HL-60 (cell line): ENCODE results near the gene SLC35E4.

Source experiments
- DNase-seq, 2 experiments: peaks; one replicate each; pipeline ENCODE4 v3.0.0-alpha.2; 2010 to 2020; ENCODE audit warnings: low read depth in 1 of 2, low spot score in 1 of 2
- H3K27ac ChIP-seq: fragments of 250-450 bp; sonication (Bioruptor Pico); replicated peaks from 2 replicates; pipeline ENCODE4 v1.5.1; 2020; ENCODE audit warnings: mild to moderate bottlenecking, moderate library complexity
- H3K27me3 ChIP-seq: fragments of 250-450 bp; sonication (Bioruptor Pico); 2 replicates; pipeline ENCODE4 v1.5.1; 2021; ENCODE audit warnings: mild to moderate bottlenecking, moderate library complexity; ENCODE audit not compliant: insufficient read depth, poor library complexity, severe bottlenecking
- H3K4me3 ChIP-seq: replicated peaks from 2 replicates; pipeline ENCODE4 v1.5.1; 2011; ENCODE audit warnings: mild to moderate bottlenecking, control low read depth, low read length; ENCODE audit not compliant: insufficient read depth
- GABPA ChIP-seq: IDR thresholded peaks from 2 replicates; pipeline ENCODE4 v1.6.1; 2012; ENCODE audit warnings: low read depth
- POLR2AphosphoS5 ChIP-seq: IDR thresholded peaks from 2 replicates; pipeline ENCODE4 v1.6.1; 2012; ENCODE audit warnings: low read depth
- SPI1 ChIP-seq: IDR thresholded peaks from 2 replicates; pipeline ENCODE4 v1.6.1; 2012; ENCODE audit warnings: low read depth, mild to moderate bottlenecking, borderline replicate concordance
- TF ChIP-seq, protein P1 (sequence below): IDR thresholded peaks from 2 replicates; pipeline ENCODE4 v1.6.1; 2012; ENCODE audit warnings: low read depth; ENCODE audit not compliant: insufficient replicate concordance
- TF ChIP-seq, protein P2 (sequence below): IDR thresholded peaks from one replicate; pipeline ENCODE4 v1.5.1; 2011; ENCODE audit warnings: low read length, control low read depth, inconsistent platforms; ENCODE audit not compliant: insufficient read depth

The SLC35E4 gene

DNA sequence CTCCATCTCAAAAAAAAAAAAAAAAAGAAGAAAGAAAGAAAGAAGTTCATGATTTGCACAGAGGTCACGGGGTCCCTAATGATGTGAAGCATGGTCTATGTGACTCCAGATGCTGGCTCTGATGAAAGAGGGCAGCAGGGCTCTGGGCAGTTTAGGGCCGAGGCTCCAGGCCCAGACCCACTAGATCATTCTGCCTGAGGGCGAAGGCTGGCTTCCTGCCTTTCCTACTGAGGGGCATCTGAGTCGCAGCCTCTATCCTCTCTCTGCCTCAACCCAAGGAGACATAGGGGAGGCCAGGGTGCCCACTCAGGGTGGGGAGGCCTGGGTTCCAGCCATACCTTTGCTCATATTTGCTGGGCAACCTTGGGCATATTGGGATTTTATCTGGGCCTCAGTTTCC lies 4.8 kb downstream of the SLC35E4 start:
- no peak for DNase-seq
- Histone ChIP-seq H3K4me3 (no peak overlapping the region), H3K27ac (no peak overlapping the region), H3K27me3 (no peaks in the 10 kb centered on the region)
- TF ChIP-seq SPI1 (no peak), POLR2AphosphoS5 (no peak), GABPA (no peak)
- TF ChIP-seq, protein P1, sequence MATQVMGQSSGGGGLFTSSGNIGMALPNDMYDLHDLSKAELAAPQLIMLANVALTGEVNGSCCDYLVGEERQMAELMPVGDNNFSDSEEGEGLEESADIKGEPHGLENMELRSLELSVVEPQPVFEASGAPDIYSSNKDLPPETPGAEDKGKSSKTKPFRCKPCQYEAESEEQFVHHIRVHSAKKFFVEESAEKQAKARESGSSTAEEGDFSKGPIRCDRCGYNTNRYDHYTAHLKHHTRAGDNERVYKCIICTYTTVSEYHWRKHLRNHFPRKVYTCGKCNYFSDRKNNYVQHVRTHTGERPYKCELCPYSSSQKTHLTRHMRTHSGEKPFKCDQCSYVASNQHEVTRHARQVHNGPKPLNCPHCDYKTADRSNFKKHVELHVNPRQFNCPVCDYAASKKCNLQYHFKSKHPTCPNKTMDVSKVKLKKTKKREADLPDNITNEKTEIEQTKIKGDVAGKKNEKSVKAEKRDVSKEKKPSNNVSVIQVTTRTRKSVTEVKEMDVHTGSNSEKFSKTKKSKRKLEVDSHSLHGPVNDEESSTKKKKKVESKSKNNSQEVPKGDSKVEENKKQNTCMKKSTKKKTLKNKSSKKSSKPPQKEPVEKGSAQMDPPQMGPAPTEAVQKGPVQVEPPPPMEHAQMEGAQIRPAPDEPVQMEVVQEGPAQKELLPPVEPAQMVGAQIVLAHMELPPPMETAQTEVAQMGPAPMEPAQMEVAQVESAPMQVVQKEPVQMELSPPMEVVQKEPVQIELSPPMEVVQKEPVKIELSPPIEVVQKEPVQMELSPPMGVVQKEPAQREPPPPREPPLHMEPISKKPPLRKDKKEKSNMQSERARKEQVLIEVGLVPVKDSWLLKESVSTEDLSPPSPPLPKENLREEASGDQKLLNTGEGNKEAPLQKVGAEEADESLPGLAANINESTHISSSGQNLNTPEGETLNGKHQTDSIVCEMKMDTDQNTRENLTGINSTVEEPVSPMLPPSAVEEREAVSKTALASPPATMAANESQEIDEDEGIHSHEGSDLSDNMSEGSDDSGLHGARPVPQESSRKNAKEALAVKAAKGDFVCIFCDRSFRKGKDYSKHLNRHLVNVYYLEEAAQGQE, result no peak
- TF ChIP-seq, protein P2, sequence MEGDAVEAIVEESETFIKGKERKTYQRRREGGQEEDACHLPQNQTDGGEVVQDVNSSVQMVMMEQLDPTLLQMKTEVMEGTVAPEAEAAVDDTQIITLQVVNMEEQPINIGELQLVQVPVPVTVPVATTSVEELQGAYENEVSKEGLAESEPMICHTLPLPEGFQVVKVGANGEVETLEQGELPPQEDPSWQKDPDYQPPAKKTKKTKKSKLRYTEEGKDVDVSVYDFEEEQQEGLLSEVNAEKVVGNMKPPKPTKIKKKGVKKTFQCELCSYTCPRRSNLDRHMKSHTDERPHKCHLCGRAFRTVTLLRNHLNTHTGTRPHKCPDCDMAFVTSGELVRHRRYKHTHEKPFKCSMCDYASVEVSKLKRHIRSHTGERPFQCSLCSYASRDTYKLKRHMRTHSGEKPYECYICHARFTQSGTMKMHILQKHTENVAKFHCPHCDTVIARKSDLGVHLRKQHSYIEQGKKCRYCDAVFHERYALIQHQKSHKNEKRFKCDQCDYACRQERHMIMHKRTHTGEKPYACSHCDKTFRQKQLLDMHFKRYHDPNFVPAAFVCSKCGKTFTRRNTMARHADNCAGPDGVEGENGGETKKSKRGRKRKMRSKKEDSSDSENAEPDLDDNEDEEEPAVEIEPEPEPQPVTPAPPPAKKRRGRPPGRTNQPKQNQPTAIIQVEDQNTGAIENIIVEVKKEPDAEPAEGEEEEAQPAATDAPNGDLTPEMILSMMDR, result no peak

DNA sequence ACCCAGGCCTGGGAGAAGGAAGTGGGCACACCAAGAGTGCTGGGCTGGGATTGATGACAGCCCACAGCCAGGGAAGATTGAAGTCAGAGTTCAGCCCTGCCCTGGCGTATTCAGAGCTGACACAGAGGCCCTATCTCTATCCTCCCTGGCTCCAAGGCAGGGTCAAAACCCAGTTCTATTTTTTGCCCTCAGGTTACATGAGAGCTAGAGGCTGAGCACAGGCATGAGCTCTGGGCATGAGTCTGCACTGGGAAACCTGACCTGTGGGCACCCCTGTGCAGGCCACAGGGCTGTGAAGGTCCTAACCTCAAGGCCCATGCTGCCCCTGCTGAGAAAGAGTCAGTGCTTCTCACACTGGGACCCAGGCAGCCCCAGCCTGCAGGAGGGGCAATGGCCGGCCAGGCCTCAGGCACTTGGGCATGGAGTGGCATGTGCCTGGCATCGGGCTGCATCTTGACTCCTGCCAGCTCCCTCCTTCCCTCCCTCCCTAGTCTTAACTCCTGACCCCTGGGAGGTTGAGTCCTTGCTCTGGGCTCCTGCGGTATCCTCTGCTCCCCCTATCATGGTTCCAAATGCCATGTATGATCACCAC lies 5.4 kb downstream of the SLC35E4 start:
- H3K4me3 ChIP-seq, result no peak overlapping the region
- TF ChIP-seq, protein P1, result no peak
- H3K27me3 ChIP-seq, result no peaks in the 10 kb centered on the region
- no peak for DNase-seq
- H3K27ac ChIP-seq, result no peak overlapping the region

DNA sequence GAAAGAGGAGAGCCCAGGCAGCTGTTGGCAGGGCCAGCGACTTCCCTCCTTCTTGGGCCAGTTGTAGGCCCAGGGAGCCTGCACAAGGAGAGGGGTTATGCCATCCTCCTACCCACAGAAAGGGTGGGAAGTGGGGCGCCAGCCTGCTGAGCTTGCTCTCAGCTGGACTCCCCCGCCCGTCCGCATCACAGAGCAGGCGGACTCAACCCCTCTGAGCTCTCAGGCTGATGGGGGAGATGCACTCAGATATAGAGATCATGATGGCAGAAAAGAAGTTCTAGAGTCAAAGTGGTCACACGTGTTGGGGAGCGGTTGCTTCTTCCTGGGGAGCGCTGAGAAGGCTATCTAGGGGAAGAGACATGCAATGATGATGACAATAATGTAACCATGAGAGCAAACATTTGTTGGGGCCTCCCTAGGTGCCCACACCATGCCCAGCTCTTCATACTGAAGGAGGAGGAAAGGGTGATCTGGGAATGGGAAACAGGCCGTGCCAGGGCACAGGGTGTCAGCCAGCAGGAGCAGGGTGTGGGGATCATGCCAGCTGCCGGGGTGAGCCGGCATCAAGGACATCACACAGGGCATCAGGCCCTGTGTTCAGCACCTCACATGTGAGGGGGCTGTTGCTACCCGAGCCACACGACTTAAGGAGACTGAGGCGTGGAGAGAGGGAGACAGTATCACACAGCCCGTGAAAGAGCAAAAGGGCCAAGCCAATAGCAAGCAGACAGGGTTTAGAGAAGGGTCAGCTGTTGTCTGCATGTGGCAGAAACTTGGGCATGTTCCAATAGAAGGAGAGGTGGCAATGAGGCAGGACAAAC lies 7.7 kb downstream of the SLC35E4 start:
- no peak for DNase-seq
- TF ChIP-seq SPI1, result no peak
- no peak for TF ChIP-seq POLR2AphosphoS5
- TF ChIP-seq, protein P1, result no peak
- TF ChIP-seq, protein P2, result no peak
- TF ChIP-seq GABPA, result no peak
- H3K27me3 ChIP-seq, result no peaks in the 10 kb centered on the region
- H3K27ac ChIP-seq, result no peak overlapping the region
- H3K4me3 ChIP-seq, result no peak overlapping the region
